Measurements from ENCODE around the gene PPM1B. TPM values are rescaled to one million over a fixed set of nuclear protein-coding genes. Genes with fewer than 3 reads are reported as not detected.
"Not testable (repeated sequence)": the region's sequence is repeated elsewhere in the genome, so short reads cannot be mapped to it uniquely, and the experiment has no call there.

Gene PPM1B
- total RNA-seq, 3 donors from 2014 or later = 37.7 to 95.9 (median 59.7) TPM

GRCh38 chr2:44246840-44247369 lies 78.2 kb downstream of the PPM1B start:
- Histone ChIP-seq H3K27me3 (no peaks in the 10 kb centered on the region), H3K36me3 (no peaks in the 10 kb centered on the region), H3K4me3 (no peak overlapping the region), H3K27ac (no peak overlapping the region), H3K4me1 (no peaks in the 10 kb centered on the region), H3K9me3 (no peaks in the 10 kb centered on the region)
- no peak for DNase-seq (ENCODE audit: low spot score in 2 of 2)
- TF ChIP-seq POLR2AphosphoS5 (IDR thresholded peaks at IDR 0.05) (no peak), CTCF (IDR thresholded peaks at IDR 0.05) (no peak), POLR2A (IDR thresholded peaks at IDR 0.05) (no peak)
- intact Hi-C loops (cut with DNase I; ENCODE audit: low total_unique reads) = no loop called here

GRCh38 chr2:44247924-44248323 lies 79.2 kb downstream of the PPM1B start:
- no peak for TF ChIP-seq POLR2A (IDR thresholded peaks at IDR 0.05)
- no peak for TF ChIP-seq POLR2AphosphoS5 (IDR thresholded peaks at IDR 0.05)
- no peak for TF ChIP-seq CTCF (IDR thresholded peaks at IDR 0.05)
- no peaks in the 10 kb centered on the region for H3K27me3 ChIP-seq
- H3K36me3 ChIP-seq = no peaks in the 10 kb centered on the region
- no peaks in the 10 kb centered on the region for H3K4me1 ChIP-seq
- H3K4me3 ChIP-seq = no peak overlapping the region
- no peak for DNase-seq (ENCODE audit: low spot score in 2 of 2)
- intact Hi-C loops (cut with DNase I; ENCODE audit: low total_unique reads) = no loop called here
- peaks cover 0 to 8% of the 10 kb centered on the region in 2 donors for H3K9me3 ChIP-seq
- no peak overlapping the region for H3K27ac ChIP-seq

GRCh38 chr2:44249269-44249668 lies 80.6 kb downstream of the PPM1B start:
- H3K9me3 ChIP-seq; DNase-seq (ENCODE audit: low spot score in 2 of 2); intact Hi-C loops (cut with DNase I; ENCODE audit: low total_unique reads); H3K27me3 ChIP-seq; H3K4me1 ChIP-seq; H3K4me3 ChIP-seq; H3K27ac ChIP-seq; H3K36me3 ChIP-seq: not testable (repeated sequence)

- intact Hi-C loops (cut with DNase I; ENCODE audit: low total_unique reads) = no loop called here
- Histone ChIP-seq H3K4me3 (no peak overlapping the region), H3K27ac (no peak overlapping the region), H3K27me3 (no peaks in the 10 kb centered on the region), H3K9me3 (peaks cover 0 to 8% of the 10 kb centered on the region in 2 donors), H3K36me3 (no peaks in the 10 kb centered on the region), H3K4me1 (no peaks in the 10 kb centered on the region)
- TF ChIP-seq CTCF (IDR thresholded peaks at IDR 0.05) = no peak
- no peak for DNase-seq (ENCODE audit: low spot score in 2 of 2)
These were observed 81.7 kb downstream of the PPM1B start for GRCh38 chr2:44250376-44250775.

- Histone ChIP-seq H3K4me3 (no peak overlapping the region), H3K36me3 (no peaks in the 10 kb centered on the region), H3K4me1 (no peaks in the 10 kb centered on the region), H3K27ac (no peak overlapping the region), H3K27me3 (no peaks in the 10 kb centered on the region), H3K9me3 (peaks cover 0 to 8% of the 10 kb centered on the region in 2 donors)
- no peak for TF ChIP-seq POLR2A (IDR thresholded peaks at IDR 0.05)
- no peak for TF ChIP-seq POLR2AphosphoS5 (IDR thresholded peaks at IDR 0.05)
- TF ChIP-seq CTCF (IDR thresholded peaks at IDR 0.05) = no peak
- intact Hi-C loops (cut with DNase I; ENCODE audit: low total_unique reads) = no loop called here
- no peak for DNase-seq (ENCODE audit: low spot score in 2 of 2)
These were observed 85.3 kb downstream of the PPM1B start for GRCh38 chr2:44254023-44254422.

- H3K36me3 ChIP-seq; H3K27ac ChIP-seq; H3K27me3 ChIP-seq; H3K9me3 ChIP-seq; DNase-seq (ENCODE audit: low spot score in 2 of 2); H3K4me3 ChIP-seq; intact Hi-C loops (cut with DNase I; ENCODE audit: low total_unique reads); H3K4me1 ChIP-seq: not testable (repeated sequence)
These were observed 87.0 kb downstream of the PPM1B start for GRCh38 chr2:44255704-44256103.

GRCh38 chr2:44257802-44258201 lies 89.1 kb downstream of the PPM1B start:
- intact Hi-C loops (cut with DNase I; ENCODE audit: low total_unique reads); H3K36me3 ChIP-seq; H3K27ac ChIP-seq; H3K27me3 ChIP-seq; H3K9me3 ChIP-seq; H3K4me3 ChIP-seq; H3K4me1 ChIP-seq; DNase-seq (ENCODE audit: low spot score in 2 of 2): not testable (repeated sequence)
